ENCODE measurements around the gene KCNH4. TPM values are rescaled to one million over a fixed set of nuclear protein-coding genes. Genes with fewer than 3 reads are reported as not detected.
A peak's percentile ranks its signal among the peaks of the same experiment; 100 is the strongest.
"Not testable (repeated sequence)": the region's sequence is repeated elsewhere in the genome, so short reads cannot be mapped to it uniquely, and the experiment has no call there.

Gene KCNH4
- total RNA-seq, 1 donor, result not detected

- H3K4me3 ChIP-seq (ENCODE audit: low read depth, low read length), result no peak overlapping the region
- no peak for DNase-seq (ENCODE audit: low read depth)
- TF ChIP-seq CTCF (IDR thresholded peaks at IDR 0.05; ENCODE audit: insufficient read depth, low read depth, low read length), result no peak
These were observed 6.9 kb upstream of the KCNH4 start for GRCh38 chr17:42187833-42188232.

GRCh38 chr17:42186191-42186590 lies 5.2 kb upstream of the KCNH4 start:
- not testable (repeated sequence) for H3K4me3 ChIP-seq (ENCODE audit: low read depth, low read length); DNase-seq (ENCODE audit: low read depth)

- DNase-seq (ENCODE audit: low read depth), result no peak
- TF ChIP-seq CTCF (IDR thresholded peaks at IDR 0.05; ENCODE audit: insufficient read depth, low read depth, low read length), result no peak
- H3K4me3 ChIP-seq (ENCODE audit: low read depth, low read length), result no peak overlapping the region
These were observed 4.6 kb upstream of the KCNH4 start for GRCh38 chr17:42185621-42185930.

GRCh38 chr17:42184713-42185620 lies 4.0 kb upstream of the KCNH4 start, which contains the start of gene HCRT:
Gene HCRT, minus strand, starts transcription at chr17:42185452. Its CDS starts 87 bp downstream, at chr17:42185365.
- TF ChIP-seq CTCF (IDR thresholded peaks at IDR 0.05; ENCODE audit: insufficient read depth, low read depth, low read length), result no peak
- peak within 1 kb of the TSS; percentile 25 for H3K4me3 ChIP-seq (ENCODE audit: low read depth, low read length)
- DNase-seq (ENCODE audit: low read depth), result no peak

- peak overlapping the region; percentile 61 for H3K4me3 ChIP-seq (ENCODE audit: low read depth, low read length)
- peak; percentile 71 for TF ChIP-seq CTCF (IDR thresholded peaks at IDR 0.05; ENCODE audit: insufficient read depth, low read depth, low read length)
- peak; percentile 63 for DNase-seq (ENCODE audit: low read depth)
These were observed 3.1 kb upstream of the KCNH4 start for GRCh38 chr17:42183741-42184711.

- DNase-seq (ENCODE audit: low read depth), result peak; percentile 38
- H3K4me3 ChIP-seq (ENCODE audit: low read depth, low read length), result peak overlapping the region; percentile 61
- no peak for TF ChIP-seq CTCF (IDR thresholded peaks at IDR 0.05; ENCODE audit: insufficient read depth, low read depth, low read length)
These were observed 2.2 kb upstream of the KCNH4 start for GRCh38 chr17:42182927-42183734.

All from fibroblast of villous mesenchyme (primary cell).